Thoracic aorta (tissue), 2 donors: ENCODE measurements around the gene ZNF134. TPM values are rescaled to one million over a fixed set of nuclear protein-coding genes. Genes with fewer than 3 reads are reported as not detected.

Source experiments
- ATAC-seq: fragments of 150-250 bp; one replicate; pipeline ENCODE4 v1.8.0; 2017; ENCODE audit warnings: low read depth; ENCODE audit not compliant: insufficient number of reproducible peaks, low FRiP score
- DNase-seq: peaks from one replicate; pipeline ENCODE4 v3.0.0-alpha.2; 2020; ENCODE audit warnings: low spot score
- H3K27ac ChIP-seq, 2 donors: fragments of 200-600 bp; sonication (generic); 1 replicate in 1 of 2; 2 replicates in 1 of 2; pipeline ENCODE4 v1.5.1; 2016; ENCODE audit warnings: mild to moderate bottlenecking in 2 of 2, moderate library complexity in 2 of 2
- H3K27me3 ChIP-seq: fragments of 200-600 bp; sonication (generic); replicated peaks from 2 replicates; pipeline ENCODE4 v1.6.0; 2016; ENCODE audit warnings: mild to moderate bottlenecking; ENCODE audit not compliant: insufficient read depth
- H3K36me3 ChIP-seq: fragments of 200-600 bp; sonication (generic); one replicate; pipeline ENCODE4 v1.5.1; 2016
- H3K4me1 ChIP-seq, 2 donors: fragments of 200-600 bp; sonication (generic); 1 replicate in 1 of 2; 2 replicates in 1 of 2; pipeline versions ENCODE4 v1.5.1 to v1.6.0; 2016; ENCODE audit warnings: low read depth in 2 of 2, mild to moderate bottlenecking in 1 of 2; ENCODE audit not compliant: control insufficient read depth in 1 of 2
- H3K4me3 ChIP-seq: fragments of 200-600 bp; sonication (generic); 2 replicates; pipeline ENCODE4 v1.5.1; 2016; ENCODE audit warnings: mild to moderate bottlenecking
- H3K9me3 ChIP-seq: fragments of 200-600 bp; sonication (generic); 2 replicates; pipeline ENCODE4 v1.5.1; 2016
- total RNA-seq, 2 donors: library from RNA; depleted of rRNA; stranded (reverse); fragments of >200 nt; gene quantifications; one replicate each; pipeline versions ENCODE4 v1.1.0 to v1.2.3, GENCODE V29; 2016
- TF ChIP-seq, protein P1 (sequence below): fragments of 200-600 bp; sonication (generic); IDR thresholded peaks from one replicate; pipeline ENCODE4 v1.5.1; 2019; ENCODE audit warnings: antibody characterized with exemption

Gene ZNF134
- total RNA-seq, 2 donors from 2014 or later, result 18.4 to 43.7 TPM

DNA sequence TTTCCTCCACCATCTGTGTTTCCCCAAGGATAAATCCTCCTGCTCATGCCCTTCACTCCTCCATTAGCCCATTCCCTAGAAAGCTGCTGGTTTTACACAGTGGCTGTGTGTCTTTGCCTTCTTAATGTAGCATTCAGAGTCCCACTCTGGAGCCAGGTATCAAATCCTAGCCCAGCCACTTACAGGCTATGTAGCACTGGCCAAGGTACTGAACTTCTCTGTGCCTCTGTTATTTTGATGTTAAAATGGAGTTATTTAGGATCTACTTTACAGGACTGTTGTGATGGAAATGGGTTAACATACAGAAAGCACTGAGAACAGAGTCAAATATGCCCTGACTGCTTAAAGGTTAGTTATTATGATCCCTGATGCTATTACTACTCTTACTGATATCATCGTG, 53.2 kb downstream of the ZNF134 start:
- no peaks in the 10 kb centered on the region for H3K36me3 ChIP-seq
- no peak overlapping the region for H3K4me3 ChIP-seq
- ATAC-seq (no peak), DNase-seq (no peak)
- H3K27ac ChIP-seq, result no peak overlapping the region
- TF ChIP-seq, protein P1, sequence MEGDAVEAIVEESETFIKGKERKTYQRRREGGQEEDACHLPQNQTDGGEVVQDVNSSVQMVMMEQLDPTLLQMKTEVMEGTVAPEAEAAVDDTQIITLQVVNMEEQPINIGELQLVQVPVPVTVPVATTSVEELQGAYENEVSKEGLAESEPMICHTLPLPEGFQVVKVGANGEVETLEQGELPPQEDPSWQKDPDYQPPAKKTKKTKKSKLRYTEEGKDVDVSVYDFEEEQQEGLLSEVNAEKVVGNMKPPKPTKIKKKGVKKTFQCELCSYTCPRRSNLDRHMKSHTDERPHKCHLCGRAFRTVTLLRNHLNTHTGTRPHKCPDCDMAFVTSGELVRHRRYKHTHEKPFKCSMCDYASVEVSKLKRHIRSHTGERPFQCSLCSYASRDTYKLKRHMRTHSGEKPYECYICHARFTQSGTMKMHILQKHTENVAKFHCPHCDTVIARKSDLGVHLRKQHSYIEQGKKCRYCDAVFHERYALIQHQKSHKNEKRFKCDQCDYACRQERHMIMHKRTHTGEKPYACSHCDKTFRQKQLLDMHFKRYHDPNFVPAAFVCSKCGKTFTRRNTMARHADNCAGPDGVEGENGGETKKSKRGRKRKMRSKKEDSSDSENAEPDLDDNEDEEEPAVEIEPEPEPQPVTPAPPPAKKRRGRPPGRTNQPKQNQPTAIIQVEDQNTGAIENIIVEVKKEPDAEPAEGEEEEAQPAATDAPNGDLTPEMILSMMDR, result no peak
- H3K9me3 ChIP-seq, result no peaks in the 10 kb centered on the region
- no peaks in the 10 kb centered on the region for H3K27me3 ChIP-seq
- H3K4me1 ChIP-seq, result peaks cover 4 to 5% of the 10 kb centered on the region in 2 donors

DNA sequence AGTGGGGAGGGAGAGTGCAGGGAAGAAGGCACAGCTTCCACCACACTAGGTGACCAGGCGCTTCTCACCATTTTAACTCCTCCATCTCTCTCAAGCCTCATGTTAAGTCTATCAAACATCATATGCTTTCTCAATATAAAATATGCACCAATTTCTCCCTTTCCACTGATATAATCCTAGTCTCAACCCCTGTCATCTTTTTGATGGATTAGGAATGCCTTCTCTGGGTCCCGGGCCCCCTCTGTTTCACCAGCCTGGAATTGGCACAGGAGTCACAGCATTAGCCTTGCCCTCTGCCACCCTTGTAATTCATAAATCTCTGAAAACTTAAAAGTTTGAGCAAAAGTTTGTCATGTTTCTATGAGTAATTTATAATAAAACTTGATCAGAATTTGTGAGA, 54.6 kb downstream of the ZNF134 start, which contains the start of gene ZSCAN4:
Gene ZSCAN4, plus strand, starts transcription at position 301 of the 400 bp plus-strand sequence. CDS start 7,211 bp downstream, outside the sequence.
- DNase-seq (no peak), ATAC-seq (no peak)
- Histone ChIP-seq H3K27ac (no peak within 1 kb of the TSS), H3K36me3 (no peaks in the 10 kb centered on the region), H3K27me3 (no peaks in the 10 kb centered on the region), H3K4me1 (peaks cover 3% of the 10 kb centered on the region in 2 donors), H3K4me3 (no peak within 1 kb of the TSS), H3K9me3 (no peaks in the 10 kb centered on the region)
- TF ChIP-seq, protein P1, result no peak

DNA sequence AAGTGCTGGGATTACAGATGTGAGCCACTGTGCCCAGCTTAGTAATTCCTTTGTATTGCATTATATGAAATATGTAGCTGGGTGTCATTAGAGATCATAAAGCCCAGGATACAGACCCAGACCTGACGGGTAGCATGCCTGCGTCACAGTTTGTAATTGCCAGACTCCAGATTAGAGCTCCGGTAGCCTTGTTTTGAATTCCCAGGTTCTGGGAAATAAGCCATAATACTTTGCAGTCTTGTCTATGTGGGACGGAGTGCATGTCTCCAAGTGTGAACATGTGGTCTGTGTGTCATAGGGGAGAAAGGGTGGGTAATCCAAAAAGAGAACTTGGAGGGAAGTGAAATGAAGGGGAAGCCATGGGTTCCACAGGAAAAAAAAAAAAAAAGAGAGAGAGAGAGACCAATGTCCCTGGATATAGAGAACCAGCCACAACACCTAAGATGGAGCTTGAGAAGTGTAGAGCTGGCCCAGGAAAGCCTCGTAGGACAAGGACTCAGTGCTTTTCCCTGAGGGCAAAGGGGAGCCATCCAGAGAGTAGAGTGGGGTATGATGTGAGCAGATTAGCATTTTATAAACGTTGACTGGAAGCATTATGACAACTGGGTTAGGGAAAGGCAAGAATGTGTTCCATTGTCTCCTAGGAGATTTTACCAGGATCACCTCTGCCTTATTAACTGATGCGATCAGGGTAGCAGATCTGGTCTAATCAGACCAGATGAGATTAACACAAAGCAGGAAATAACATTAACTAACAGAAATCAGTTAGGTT, 57.3 kb downstream of the ZNF134 start:
- no peak overlapping the region for H3K27ac ChIP-seq
- TF ChIP-seq, protein P1, result no peak
- ATAC-seq, result no peak
- no peaks in the 10 kb centered on the region for H3K9me3 ChIP-seq
- no peak overlapping the region for H3K4me3 ChIP-seq
- no peaks in the 10 kb centered on the region for H3K27me3 ChIP-seq
- DNase-seq, result no peak
- H3K36me3 ChIP-seq, result no peaks in the 10 kb centered on the region
- no peaks in the 10 kb centered on the region for H3K4me1 ChIP-seq

DNA sequence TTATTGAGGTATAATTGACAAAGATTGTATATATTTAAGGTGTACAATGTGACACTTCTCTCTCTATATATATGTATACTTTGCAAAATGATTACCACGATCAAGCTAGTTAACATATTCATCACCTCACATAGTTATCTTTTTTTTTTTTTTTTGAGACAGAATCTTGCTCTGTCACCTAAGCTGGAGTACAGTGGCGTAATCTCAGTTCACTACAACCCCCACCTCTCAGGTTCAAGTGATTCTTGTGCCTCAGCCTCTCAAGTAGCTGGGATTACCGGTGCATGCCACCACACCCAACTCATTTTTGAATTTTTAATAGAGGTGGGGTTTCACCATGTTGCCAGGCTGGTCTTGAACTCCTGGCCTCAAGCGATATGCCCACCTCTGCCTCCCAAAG, 58.4 kb downstream of the ZNF134 start:
- Histone ChIP-seq H3K27ac (no peak overlapping the region), H3K4me3 (no peak overlapping the region), H3K4me1 (no peaks in the 10 kb centered on the region), H3K9me3 (no peaks in the 10 kb centered on the region), H3K36me3 (no peaks in the 10 kb centered on the region), H3K27me3 (no peaks in the 10 kb centered on the region)
- ATAC-seq (no peak), DNase-seq (no peak)
- TF ChIP-seq, protein P1, result no peak

Other genes with a start within 250 kb of the ZNF134 start
- gene ZNF548, start 224.4 kb upstream of the ZNF134 start, total RNA-seq, result 10 to 100 TPM; 48.2 to 49.1 TPM
- 10 to 100 TPM; 11.2 to 17.5 TPM for gene ZNF17, start 203.1 kb upstream of the ZNF134 start, total RNA-seq
- gene ZNF749, start 178.9 kb upstream of the ZNF134 start, total RNA-seq, result 10 to 100 TPM in 1 of 2 donors, 1 to 10 TPM in 1; 3.0 to 19.2 TPM
- gene VN1R1, start 157.1 kb upstream of the ZNF134 start, total RNA-seq, result 1 to 10 TPM in 1 of 2 donors, under 1 TPM in 1; 0.95 to 1.5 TPM
- gene ZNF772, start 136.7 kb upstream of the ZNF134 start, total RNA-seq, result 1 to 10 TPM; 2.7 to 6.6 TPM
- gene ZNF419, start 126.5 kb upstream of the ZNF134 start, total RNA-seq, result 10 to 100 TPM; 11.6 to 13.1 TPM
- gene ZNF773, start 114.3 kb upstream of the ZNF134 start, total RNA-seq, result 1 to 10 TPM; 4.3 to 9.5 TPM
- 1 to 10 TPM; 5.7 to 8.3 TPM for gene ZNF549, start 86.9 kb upstream of the ZNF134 start, total RNA-seq
- 1 to 10 TPM; 6.3 to 6.5 TPM for gene ZNF550, start 54.4 kb upstream of the ZNF134 start, total RNA-seq
- 1 to 10 TPM; 1.6 to 4.1 TPM for gene ZNF416, start 35.3 kb upstream of the ZNF134 start, total RNA-seq
- 10 to 100 TPM in 1 of 2 donors, 1 to 10 TPM in 1; 5.4 to 29.2 TPM for gene ZIK1, start 30.1 kb upstream of the ZNF134 start, total RNA-seq
- 1 to 10 TPM; 3.8 to 7.4 TPM for gene ZNF530, start 14.4 kb upstream of the ZNF134 start, total RNA-seq
- gene ZNF211, start 18.9 kb downstream of the ZNF134 start, total RNA-seq, result 10 to 100 TPM; 12.5 to 15.7 TPM
- not detected for gene ZSCAN4, start 54.7 kb downstream of the ZNF134 start, total RNA-seq
- gene ZNF551, start 67.7 kb downstream of the ZNF134 start, total RNA-seq, result 10 to 100 TPM in 1 of 2 donors, 1 to 10 TPM in 1; 6.6 to 10.7 TPM
- 1 to 10 TPM; 3.0 to 3.2 TPM for gene ZNF154, start 95.0 kb downstream of the ZNF134 start, total RNA-seq
- gene ZNF671, start 113.4 kb downstream of the ZNF134 start, total RNA-seq, result 1 to 10 TPM; 3.1 to 3.5 TPM
- gene ZNF776, start 132.6 kb downstream of the ZNF134 start, total RNA-seq, result 10 to 100 TPM in 1 of 2 donors, 1 to 10 TPM in 1; 7.8 to 24.0 TPM
- 10 to 100 TPM in 1 of 2 donors, 1 to 10 TPM in 1; 8.7 to 15.4 TPM for gene ZNF586, start 155.4 kb downstream of the ZNF134 start, total RNA-seq
- gene ZNF552, start 200.7 kb downstream of the ZNF134 start, total RNA-seq, result 10 to 100 TPM in 1 of 2 donors, 1 to 10 TPM in 1; 9.6 to 23.9 TPM
- gene ZNF587B, start 216.1 kb downstream of the ZNF134 start, total RNA-seq, result 10 to 100 TPM; 11.9 to 35.8 TPM
- 10 to 100 TPM; 18.3 to 29.7 TPM for gene ZNF587, start 235.6 kb downstream of the ZNF134 start, total RNA-seq